ENCODE results near the gene RERE.

DNA sequence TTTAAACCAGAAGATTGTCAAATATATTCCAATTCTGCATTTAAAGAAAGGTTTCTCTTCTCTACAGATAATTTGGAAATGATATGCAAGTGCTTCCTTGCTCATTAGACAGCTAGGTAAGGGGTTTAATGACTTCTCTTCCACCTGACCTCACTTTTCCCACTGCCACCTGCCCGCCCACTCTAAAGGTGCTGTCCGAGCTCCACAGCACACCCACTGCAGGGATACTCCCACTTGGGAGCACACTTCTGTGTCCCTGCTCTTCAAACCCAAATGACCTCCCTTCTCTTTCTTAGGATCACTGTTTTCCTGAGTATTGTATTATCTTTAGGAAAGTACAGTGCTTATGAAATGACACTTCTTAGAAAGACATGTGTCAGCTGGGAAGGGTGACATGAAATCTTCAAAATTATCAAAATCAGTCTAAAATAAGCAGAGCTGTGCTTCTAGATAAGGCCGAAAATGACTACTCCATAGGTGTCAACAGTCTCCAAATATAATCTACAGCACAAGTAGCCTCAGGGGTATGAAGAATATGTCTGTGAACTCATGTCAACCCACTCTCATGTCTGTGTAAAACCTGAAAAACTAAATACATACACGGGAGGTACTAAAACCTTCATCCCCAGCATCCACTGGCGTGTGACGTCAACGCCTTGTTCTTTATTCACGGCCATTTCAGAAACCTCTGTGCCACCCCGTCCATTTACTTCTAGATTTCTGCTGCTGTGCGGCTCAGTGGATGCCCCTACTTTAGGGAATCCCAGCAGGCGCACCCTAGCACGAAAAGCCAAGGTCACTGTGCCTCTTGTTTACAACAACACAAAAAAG, 428.5 kb downstream of the RERE start:
- TF ChIP-seq, protein P1, sequence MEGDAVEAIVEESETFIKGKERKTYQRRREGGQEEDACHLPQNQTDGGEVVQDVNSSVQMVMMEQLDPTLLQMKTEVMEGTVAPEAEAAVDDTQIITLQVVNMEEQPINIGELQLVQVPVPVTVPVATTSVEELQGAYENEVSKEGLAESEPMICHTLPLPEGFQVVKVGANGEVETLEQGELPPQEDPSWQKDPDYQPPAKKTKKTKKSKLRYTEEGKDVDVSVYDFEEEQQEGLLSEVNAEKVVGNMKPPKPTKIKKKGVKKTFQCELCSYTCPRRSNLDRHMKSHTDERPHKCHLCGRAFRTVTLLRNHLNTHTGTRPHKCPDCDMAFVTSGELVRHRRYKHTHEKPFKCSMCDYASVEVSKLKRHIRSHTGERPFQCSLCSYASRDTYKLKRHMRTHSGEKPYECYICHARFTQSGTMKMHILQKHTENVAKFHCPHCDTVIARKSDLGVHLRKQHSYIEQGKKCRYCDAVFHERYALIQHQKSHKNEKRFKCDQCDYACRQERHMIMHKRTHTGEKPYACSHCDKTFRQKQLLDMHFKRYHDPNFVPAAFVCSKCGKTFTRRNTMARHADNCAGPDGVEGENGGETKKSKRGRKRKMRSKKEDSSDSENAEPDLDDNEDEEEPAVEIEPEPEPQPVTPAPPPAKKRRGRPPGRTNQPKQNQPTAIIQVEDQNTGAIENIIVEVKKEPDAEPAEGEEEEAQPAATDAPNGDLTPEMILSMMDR (IDR thresholded peaks at IDR 0.05; ENCODE audit: borderline replicate concordance, extremely low read depth, low read length, poor library complexity, severe bottlenecking), result no peak
- no peak for TF ChIP-seq EZH2 (IDR thresholded peaks at IDR 0.05; ENCODE audit: borderline replicate concordance, low read depth, low read length, severe bottlenecking)
